Loucy (cell line): ENCODE results near the gene GCLC.

Experiments used
- EZH2phosphoT487 ChIP-seq: fragments of 200-600 bp; IDR thresholded peaks from 2 replicates; pipeline ENCODE4 v1.6.1; 2018; ENCODE audit warnings: antibody characterized with exemption, mild to moderate bottlenecking, moderate library complexity, borderline replicate concordance
- TF ChIP-seq, protein P1 (sequence below): fragments of 200-600 bp; sonication (generic); conservative IDR thresholded peaks from 2 replicates; pipeline ENCODE4 v1.5.1; 2014; ENCODE audit warnings: mild to moderate bottlenecking, antibody characterized with exemption, low read length

GRCh38 chr6:53567701-53568100, 22.8 kb upstream of the GCLC start:
- TF ChIP-seq EZH2phosphoT487, result no peak
- TF ChIP-seq, protein P1, sequence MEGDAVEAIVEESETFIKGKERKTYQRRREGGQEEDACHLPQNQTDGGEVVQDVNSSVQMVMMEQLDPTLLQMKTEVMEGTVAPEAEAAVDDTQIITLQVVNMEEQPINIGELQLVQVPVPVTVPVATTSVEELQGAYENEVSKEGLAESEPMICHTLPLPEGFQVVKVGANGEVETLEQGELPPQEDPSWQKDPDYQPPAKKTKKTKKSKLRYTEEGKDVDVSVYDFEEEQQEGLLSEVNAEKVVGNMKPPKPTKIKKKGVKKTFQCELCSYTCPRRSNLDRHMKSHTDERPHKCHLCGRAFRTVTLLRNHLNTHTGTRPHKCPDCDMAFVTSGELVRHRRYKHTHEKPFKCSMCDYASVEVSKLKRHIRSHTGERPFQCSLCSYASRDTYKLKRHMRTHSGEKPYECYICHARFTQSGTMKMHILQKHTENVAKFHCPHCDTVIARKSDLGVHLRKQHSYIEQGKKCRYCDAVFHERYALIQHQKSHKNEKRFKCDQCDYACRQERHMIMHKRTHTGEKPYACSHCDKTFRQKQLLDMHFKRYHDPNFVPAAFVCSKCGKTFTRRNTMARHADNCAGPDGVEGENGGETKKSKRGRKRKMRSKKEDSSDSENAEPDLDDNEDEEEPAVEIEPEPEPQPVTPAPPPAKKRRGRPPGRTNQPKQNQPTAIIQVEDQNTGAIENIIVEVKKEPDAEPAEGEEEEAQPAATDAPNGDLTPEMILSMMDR, result no peak
